ENCODE data around the gene SLC39A12. TPM values are rescaled to one million over a fixed set of nuclear protein-coding genes. Genes with fewer than 3 reads are reported as not detected.

Gene SLC39A12
- total and polyA plus RNA-seq, 2 experiments from 2014 or later = not detected

DNA sequence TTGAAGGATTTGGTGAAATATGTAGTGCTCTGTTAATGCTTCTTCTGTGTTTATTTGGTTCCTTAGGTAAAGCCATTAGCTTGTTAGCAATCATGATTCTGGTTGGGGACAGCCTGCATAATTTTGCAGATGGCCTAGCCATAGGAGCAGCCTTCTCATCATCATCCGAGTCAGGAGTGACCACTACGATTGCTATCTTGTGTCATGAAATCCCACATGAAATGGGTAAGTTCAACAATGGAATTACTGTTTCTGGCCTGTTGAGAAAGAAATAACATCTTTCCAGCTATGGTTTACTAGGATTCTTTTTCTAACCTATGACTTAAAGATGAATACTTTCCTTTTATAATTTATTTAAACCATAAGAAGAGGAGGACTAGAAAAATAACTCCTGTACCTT, 48.9 kb downstream of the SLC39A12 start:
- H3K9me3 Mint-ChIP-seq = no peaks in the 10 kb centered on the region
- H3K79me2 ChIP-seq (replicated peaks; ENCODE audit: insufficient read depth) = no peaks in the 10 kb centered on the region
- H3K27me3 Mint-ChIP-seq (ENCODE audit: insufficient read depth, low read depth, poor library complexity) = no peaks in the 10 kb centered on the region
- H2AFZ ChIP-seq = no peak overlapping the region
- peaks cover 15% of the 10 kb centered on the region; the same call in 2 of the 3 replicates for H3K4me1 Mint-ChIP-seq
- peaks cover 17% of the 10 kb centered on the region for H3K4me1 ChIP-seq (ENCODE audit: insufficient read depth)
- H3K27me3 ChIP-seq (ENCODE audit: insufficient read depth) = no peaks in the 10 kb centered on the region
- H3K36me3 ChIP-seq (ENCODE audit: insufficient read depth) = no peaks in the 10 kb centered on the region
- no peak overlapping the region for H3K4me2 ChIP-seq
- no peak overlapping the region for H3K27ac ChIP-seq (ENCODE audit: low read depth)
- no peaks in the 10 kb centered on the region for H3K36me3 Mint-ChIP-seq (ENCODE audit: low read depth)
- no peak for ATAC-seq
- H4K20me1 ChIP-seq (replicated peaks; ENCODE audit: insufficient read depth) = no peaks in the 10 kb centered on the region
- no peak overlapping the region for H3K4me3 ChIP-seq
- TF ChIP-seq ZNF462 (CRISPR knock-in tag; IDR thresholded peaks at IDR 0.05) = no peak
- no peak for TF ChIP-seq ZNF331 (CRISPR knock-in tag; IDR thresholded peaks at IDR 0.05; ENCODE audit: low read depth)
- no peak for TF ChIP-seq CREB1 (CRISPR knock-in tag; IDR thresholded peaks at IDR 0.05; ENCODE audit: low read depth)
- TF ChIP-seq ETS1 (IDR thresholded peaks at IDR 0.05) = no peak
- no peak for TF ChIP-seq STAT1 (IDR thresholded peaks at IDR 0.05; ENCODE audit: unreplicated experiment)
- TF ChIP-seq JUNB (IDR thresholded peaks at IDR 0.05; ENCODE audit: unreplicated experiment) = no peak
- no peak for TF ChIP-seq EZH2 (IDR thresholded peaks at IDR 0.05; ENCODE audit: low read depth, unreplicated experiment)
- TF ChIP-seq ZNF114 (CRISPR knock-in tag; IDR thresholded peaks at IDR 0.05) = no peak
- no peak for TF ChIP-seq POLR2AphosphoS5 (IDR thresholded peaks at IDR 0.05; ENCODE audit: low read depth)
- TF ChIP-seq, protein P1, sequence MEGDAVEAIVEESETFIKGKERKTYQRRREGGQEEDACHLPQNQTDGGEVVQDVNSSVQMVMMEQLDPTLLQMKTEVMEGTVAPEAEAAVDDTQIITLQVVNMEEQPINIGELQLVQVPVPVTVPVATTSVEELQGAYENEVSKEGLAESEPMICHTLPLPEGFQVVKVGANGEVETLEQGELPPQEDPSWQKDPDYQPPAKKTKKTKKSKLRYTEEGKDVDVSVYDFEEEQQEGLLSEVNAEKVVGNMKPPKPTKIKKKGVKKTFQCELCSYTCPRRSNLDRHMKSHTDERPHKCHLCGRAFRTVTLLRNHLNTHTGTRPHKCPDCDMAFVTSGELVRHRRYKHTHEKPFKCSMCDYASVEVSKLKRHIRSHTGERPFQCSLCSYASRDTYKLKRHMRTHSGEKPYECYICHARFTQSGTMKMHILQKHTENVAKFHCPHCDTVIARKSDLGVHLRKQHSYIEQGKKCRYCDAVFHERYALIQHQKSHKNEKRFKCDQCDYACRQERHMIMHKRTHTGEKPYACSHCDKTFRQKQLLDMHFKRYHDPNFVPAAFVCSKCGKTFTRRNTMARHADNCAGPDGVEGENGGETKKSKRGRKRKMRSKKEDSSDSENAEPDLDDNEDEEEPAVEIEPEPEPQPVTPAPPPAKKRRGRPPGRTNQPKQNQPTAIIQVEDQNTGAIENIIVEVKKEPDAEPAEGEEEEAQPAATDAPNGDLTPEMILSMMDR (conservative IDR thresholded peaks at IDR 0.05; ENCODE audit: low read depth in 2 of 2) = no peak
- no peak for TF ChIP-seq EZH2phosphoT487 (IDR thresholded peaks at IDR 0.05; ENCODE audit: unreplicated experiment)
- TF ChIP-seq, protein P2, sequence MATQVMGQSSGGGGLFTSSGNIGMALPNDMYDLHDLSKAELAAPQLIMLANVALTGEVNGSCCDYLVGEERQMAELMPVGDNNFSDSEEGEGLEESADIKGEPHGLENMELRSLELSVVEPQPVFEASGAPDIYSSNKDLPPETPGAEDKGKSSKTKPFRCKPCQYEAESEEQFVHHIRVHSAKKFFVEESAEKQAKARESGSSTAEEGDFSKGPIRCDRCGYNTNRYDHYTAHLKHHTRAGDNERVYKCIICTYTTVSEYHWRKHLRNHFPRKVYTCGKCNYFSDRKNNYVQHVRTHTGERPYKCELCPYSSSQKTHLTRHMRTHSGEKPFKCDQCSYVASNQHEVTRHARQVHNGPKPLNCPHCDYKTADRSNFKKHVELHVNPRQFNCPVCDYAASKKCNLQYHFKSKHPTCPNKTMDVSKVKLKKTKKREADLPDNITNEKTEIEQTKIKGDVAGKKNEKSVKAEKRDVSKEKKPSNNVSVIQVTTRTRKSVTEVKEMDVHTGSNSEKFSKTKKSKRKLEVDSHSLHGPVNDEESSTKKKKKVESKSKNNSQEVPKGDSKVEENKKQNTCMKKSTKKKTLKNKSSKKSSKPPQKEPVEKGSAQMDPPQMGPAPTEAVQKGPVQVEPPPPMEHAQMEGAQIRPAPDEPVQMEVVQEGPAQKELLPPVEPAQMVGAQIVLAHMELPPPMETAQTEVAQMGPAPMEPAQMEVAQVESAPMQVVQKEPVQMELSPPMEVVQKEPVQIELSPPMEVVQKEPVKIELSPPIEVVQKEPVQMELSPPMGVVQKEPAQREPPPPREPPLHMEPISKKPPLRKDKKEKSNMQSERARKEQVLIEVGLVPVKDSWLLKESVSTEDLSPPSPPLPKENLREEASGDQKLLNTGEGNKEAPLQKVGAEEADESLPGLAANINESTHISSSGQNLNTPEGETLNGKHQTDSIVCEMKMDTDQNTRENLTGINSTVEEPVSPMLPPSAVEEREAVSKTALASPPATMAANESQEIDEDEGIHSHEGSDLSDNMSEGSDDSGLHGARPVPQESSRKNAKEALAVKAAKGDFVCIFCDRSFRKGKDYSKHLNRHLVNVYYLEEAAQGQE (IDR thresholded peaks at IDR 0.05; ENCODE audit: unreplicated experiment) = no peak
- no peak for TF ChIP-seq NANOG (IDR thresholded peaks at IDR 0.05; ENCODE audit: borderline replicate concordance)
- H3K27ac Mint-ChIP-seq = no peak overlapping the region
- no peak overlapping the region for H3K4me3 Mint-ChIP-seq
- DNase-seq (ENCODE audit: low spot score) = no peak
- H3K9me2 ChIP-seq (ENCODE audit: insufficient read depth) = no peaks in the 10 kb centered on the region; the same call in 1 of the 2 replicates
- H3F3A ChIP-seq (replicated peaks; ENCODE audit: low read depth) = no peaks in the 10 kb centered on the region
